NCI-H1105 treated with DMSO at 0.1 percent for 48 hours (cell line): ENCODE measurements around the gene INHBC.
"Not testable (repeated sequence)": the region's sequence is repeated elsewhere in the genome, so short reads cannot be mapped to it uniquely, and the experiment has no call there.

ENCODE experiments used
- DNase-seq: peaks from one replicate; lab custom pipeline; 2025; lab: John Stamatoyannopoulos, UW

The INHBC gene

GRCh38 chr12:57429473-57430111 lies 5.0 kb upstream of the INHBC start:
- DNase-seq, result no peak

GRCh38 chr12:57430112-57430930 lies 4.3 kb upstream of the INHBC start:
- no peak for DNase-seq

GRCh38 chr12:57430931-57431566 lies 3.5 kb upstream of the INHBC start, which contains the start of gene R3HDM2:
Gene R3HDM2 (minus strand): TSS chr12:57431043. CDS start chr12:57310428, 120,615 bp downstream.
- peak; percentile 87 for DNase-seq

- no peak for DNase-seq
Observed at GRCh38 chr12:57431654-57432188, 2.9 kb upstream of the INHBC start.

GRCh38 chr12:57433370-57433769 lies 1.2 kb upstream of the INHBC start:
- DNase-seq, result no peak

GRCh38 chr12:57435293-57435692 lies 709 bp downstream of the INHBC start:
- DNase-seq, result no peak

GRCh38 chr12:57438400-57438799 lies 3.8 kb downstream of the INHBC start:
- no peak for DNase-seq

- DNase-seq, result no peak
Observed at GRCh38 chr12:57439762-57440266, 5.2 kb downstream of the INHBC start.

- not testable (repeated sequence) for DNase-seq
Observed at GRCh38 chr12:57441393-57441792, 6.8 kb downstream of the INHBC start.

- DNase-seq, result no peak
Observed at GRCh38 chr12:57441846-57442427, 7.4 kb downstream of the INHBC start.

GRCh38 chr12:57444337-57444736 lies 9.8 kb downstream of the INHBC start:
- not testable (repeated sequence) for DNase-seq

- no peak for DNase-seq
Observed at GRCh38 chr12:57444744-57445143, 10.2 kb downstream of the INHBC start.

- DNase-seq, result no peak
Observed at GRCh38 chr12:57446292-57446960, 11.8 kb downstream of the INHBC start.

GRCh38 chr12:57448669-57449068 lies 14.1 kb downstream of the INHBC start:
- DNase-seq, result no peak

GRCh38 chr12:57449375-57449774 lies 14.8 kb downstream of the INHBC start:
- no peak for DNase-seq

GRCh38 chr12:57450057-57450456 lies 15.5 kb downstream of the INHBC start:
- no peak for DNase-seq

- DNase-seq, result no peak
Observed at GRCh38 chr12:57451233-57451778, 16.7 kb downstream of the INHBC start.

- DNase-seq, result no peak
Observed at GRCh38 chr12:57452181-57452936, 17.8 kb downstream of the INHBC start.

GRCh38 chr12:57452937-57453509 lies 18.4 kb downstream of the INHBC start:
- DNase-seq, result peak; percentile 39

GRCh38 chr12:57454213-57454565 lies 19.6 kb downstream of the INHBC start:
- DNase-seq, result no peak
